HG02870 (cell line): ENCODE measurements around the gene ADGRB2.

Experiments used
- ATAC-seq: cut with Tn5 transposase; IDR thresholded peaks from one replicate; pipeline ENCODE4 v1.9.1; 2021; ENCODE audit warnings: mild to moderate bottlenecking, moderate library complexity; ENCODE audit not compliant: unreplicated experiment

Gene ADGRB2

DNA sequence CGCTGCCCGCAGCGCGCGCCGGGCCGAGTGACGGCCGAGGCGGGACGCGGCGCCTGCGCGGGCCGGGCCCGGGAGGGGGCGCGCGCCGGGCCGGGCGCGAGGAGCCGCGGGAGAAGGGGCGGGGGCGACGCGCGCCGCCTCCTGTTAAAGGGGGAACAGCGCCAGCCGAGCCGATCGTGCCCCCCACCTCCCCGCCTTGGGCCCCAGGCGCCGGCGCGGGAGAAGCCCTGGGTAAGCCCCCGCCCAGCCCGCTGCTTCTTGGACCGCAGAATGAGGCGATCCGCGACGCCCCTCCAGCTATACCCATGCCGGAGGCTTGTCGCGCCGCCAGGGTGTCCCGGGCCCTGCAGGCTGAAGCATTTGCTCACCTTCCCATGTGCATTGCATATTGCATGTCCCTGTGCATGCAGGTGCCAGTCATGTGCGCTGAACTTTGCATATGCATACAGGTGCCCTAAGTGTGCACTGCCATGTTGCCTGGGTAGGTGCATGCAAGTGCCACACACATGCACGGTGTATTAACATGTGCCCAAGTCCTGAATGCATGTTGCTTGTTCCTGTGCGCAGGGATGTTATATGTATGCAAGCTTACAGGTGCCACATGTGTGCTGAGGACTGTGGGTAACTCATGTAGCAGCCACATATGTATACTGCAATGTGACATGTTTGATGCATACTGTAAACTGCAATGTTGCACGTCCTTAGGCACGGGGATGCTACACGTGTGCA is at the start of gene ADGRB2:
Gene ADGRB2, minus strand, starts transcription at position 29 of the 729 bp plus-strand sequence. CDS start 7,119 bp downstream, outside the sequence.
- no peak for ATAC-seq

GRCh38 chr1:31812158-31812829 is 48.2 kb upstream of the ADGRB2 start:
- ATAC-seq, result no peak

DNA sequence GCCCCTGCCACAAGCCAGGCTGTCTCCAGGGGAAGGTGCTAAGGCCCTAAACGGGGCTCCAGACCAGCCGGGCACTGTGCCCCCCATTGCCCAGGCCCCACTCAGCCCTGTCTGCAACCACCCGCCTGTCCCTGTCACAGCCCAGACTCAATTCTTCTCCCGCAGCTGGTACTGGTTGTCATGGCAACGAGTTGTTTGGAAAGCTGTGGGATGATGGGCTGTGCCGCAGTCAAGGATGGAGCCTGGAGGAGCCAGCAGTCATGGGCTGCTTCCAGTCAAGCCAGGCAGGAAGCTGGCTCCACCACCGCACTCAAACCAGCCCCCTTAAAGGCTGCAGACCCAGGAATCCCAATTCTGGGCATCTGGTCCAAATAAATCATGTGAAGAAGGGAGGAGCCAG is 47.5 kb upstream of the ADGRB2 start:
- no peak for ATAC-seq

GRCh38 chr1:31809698-31810097 is 45.6 kb upstream of the ADGRB2 start:
- ATAC-seq, result no peak

DNA sequence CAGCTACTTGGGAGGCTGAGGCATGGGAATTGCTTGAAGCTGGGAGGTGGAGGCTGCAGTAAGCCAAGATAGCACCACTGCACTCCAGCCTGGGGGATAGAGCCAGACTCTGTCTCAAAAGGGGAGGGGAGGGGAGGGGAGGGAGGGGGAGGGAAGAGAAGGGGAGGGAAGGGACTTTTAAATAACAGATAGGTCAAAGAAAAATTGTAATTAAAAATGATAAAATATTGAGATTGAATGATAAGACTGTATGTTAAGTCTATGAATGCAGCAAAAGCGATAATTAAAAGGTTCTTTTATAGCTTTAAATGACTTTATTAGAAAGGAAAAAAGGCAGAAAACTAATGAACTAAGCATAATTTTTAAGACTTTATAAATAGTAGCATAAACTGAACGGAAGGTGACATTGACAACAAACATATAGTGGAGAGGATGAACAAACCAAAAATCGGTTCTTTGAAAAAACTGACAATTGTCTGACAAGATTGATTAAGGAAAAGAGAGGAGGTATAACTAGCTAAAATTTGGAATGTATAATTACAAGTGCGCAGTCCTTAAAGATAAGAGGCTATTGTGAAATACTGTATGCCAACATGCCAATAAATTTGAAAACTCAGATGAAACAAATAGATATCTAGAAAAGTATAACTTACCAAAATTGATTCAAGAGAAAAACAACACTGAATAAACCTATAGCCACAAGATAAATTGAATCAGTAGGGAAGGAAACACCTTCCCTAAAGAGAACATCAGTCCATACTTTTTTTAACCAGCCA is 43.3 kb upstream of the ADGRB2 start:
- ATAC-seq, result no peak

DNA sequence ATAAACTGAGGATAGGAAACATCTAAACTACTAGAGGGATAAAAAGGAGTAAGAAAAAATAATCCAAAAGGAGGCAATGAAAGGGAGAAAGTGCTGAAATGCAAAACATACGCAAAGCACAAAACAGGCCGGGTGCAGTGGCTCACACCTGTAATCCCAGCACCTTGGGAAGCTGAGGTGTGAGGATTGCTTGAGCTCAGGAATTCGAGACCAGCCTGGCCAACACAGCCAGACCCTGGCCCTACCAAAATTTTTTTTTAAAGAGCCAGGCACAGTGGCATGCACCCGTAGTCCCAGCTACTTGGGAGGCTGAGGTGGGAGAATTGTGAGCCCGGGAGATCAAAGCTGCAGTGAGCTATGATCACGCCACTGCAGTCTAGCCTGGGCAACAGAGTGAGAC is 41.2 kb upstream of the ADGRB2 start:
- no peak for ATAC-seq

DNA sequence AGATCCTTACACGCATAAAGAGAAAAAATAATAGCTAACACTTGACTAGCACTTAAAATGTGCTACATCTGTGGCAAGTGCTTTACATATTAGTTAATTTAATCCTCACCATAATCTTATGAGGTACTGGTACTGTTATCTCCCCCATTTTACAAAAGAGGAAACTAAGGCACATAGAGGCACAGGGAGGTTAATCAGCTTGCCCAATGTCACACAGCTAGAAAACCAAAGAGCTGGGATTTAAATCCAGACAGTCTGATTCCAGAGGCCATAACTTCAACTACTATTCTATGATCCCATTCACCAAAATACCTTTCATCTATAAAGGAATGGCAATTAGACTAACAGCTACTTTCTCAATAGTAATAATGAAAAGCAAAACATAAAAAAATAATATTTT is 40.0 kb upstream of the ADGRB2 start:
- no peak for ATAC-seq

- ATAC-seq, result no peak
Measured at GRCh38 chr1:31803610-31804009, 39.5 kb upstream of the ADGRB2 start.

DNA sequence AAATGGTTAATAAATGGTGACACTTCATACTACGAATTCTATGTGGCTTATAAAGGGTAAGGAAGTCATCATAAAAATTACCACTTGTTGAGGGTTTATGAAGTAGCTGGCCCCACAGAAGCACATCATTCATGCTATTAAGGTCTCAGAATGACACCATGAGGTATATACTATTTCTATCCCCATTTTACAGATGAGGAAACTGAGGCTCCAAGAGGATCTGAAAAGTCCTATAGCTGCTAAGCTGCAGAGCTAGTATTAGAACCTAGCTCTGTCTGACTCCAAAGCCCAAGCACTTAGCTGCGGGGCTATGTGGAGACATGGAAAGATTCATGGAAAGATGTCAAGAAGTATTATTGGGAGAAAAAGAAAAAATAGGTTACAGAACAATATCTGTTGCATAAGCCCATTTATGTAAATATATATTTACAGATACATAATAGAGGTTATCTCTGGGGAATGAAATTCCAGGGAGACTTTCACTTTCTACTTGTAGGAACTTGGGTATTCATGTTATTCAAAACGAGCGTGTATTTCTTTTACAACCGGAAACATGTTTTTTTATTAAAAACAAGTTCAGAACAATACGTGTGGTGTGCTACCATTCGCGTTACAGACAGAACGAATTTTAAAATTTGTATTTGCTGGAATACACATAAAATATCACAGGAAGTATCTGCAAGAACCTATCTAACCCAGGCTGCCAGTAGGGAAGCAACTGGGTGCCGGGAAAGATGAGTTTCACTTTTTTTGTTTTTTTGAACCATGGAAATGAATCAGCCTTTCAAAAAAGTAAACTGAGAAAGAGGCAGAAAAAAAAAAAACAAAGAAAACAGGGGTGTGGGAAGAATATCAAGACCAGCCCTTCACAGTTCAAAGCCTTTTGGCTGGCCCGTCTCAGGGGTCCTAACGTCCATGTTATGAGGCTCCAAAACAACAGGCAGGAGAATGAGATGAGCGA is 38.3 kb upstream of the ADGRB2 start:
- no peak for ATAC-seq

DNA sequence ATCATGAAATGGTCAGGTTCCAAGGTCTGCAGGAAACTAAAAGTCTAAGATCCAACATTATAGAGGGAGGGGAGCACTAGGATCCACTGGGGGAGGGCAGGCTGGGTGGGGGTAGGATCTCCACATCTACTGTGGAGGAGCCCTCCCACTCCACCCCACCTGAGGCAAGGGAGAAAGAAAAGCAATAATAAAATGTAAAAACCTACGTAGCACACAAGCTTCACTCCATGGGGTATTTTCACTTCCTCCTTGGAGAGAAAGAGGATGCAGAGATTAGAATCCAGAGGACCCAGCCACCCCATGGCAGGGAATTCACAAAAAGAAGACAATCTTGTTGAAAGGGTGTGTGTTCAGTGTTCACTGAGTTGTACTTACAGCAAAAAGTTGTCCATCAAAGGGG is 37.3 kb upstream of the ADGRB2 start:
- no peak for ATAC-seq

DNA sequence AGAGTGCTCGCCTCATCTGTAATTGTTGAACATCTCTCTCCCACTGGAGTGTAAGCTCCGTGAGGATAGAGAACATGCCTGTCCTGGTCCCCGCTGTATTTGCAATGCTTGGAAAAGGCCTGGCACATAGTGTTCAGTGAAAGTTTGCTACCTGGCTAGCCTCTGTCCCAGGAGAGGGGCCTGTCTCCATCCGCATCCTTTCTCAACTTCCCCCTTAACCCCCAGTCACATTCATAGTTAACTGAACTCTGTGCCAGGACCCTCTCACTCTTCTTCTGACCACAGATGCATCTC is 36.5 kb upstream of the ADGRB2 start:
- no peak for ATAC-seq

- no peak for ATAC-seq
Measured at GRCh38 chr1:31799895-31800673, 35.9 kb upstream of the ADGRB2 start.

DNA sequence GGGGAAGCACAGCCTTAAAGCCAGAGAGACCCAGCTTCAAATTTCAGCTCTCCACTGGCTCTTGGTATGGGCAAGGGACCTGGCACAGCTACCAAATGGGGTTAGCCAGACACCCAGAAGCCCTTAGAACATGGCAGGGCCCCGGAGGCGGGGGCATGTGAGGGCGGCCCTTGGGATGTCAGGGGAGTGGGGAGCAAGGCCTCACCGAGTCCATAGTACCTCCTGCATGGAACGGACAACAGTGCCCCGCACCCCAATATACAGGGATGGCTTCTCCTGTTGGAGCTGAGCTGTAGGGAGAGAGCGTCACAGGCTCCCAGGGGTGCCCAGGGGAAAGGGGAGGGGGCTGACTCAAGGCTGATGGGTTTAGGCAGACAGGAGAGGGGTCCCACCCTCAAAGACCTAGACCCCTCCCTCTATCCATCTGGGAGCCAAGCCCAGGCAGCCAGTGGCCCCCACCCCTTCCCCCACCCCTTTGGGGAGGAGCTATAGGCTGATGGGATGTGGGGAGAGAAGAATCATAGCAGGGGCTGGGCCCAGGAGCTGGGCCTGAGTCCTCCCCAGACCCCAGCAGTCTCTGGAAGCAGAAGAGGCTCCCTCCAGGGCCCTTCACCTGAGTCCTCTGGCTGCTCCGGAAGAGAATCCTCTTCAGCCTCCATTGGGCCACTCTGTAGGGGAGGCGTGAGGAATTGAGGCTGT is 35.2 kb upstream of the ADGRB2 start:
- no peak for ATAC-seq

DNA sequence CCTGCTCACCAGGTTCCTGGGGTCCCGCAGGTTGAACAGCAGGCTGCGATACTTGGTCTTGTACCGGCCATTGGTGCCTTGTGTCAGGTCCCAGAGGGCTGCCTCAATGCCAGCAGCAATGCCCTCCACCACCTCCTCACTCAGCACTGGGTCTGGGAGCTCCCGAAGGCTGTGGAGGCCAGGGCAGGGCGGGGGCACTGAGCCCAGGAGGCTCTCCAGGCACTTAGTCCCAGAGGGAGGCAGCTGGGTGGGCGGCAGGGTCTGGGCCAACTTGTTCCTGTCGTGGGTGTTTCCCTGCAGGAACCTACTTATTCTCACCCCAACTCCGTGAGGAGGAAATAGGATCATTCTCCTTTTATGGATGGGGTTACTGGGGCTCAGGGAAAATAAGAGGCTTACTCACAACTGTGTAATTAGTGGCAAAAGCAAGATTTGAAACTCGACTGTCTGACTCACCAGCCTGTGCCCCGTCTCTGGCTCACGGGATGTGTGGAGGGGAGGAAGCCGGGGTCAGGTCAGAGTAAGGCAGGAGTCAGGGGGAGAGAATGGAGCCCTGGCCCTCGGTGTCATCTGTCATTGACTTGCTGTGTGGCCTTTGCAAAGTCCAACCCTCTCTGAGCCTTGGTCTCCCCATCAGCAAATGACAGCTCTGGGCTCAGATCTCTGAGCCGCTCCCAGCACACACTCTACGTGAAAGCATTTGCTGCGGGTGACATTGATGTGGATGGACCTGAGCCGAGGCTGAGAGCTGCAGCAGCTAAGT is 34.5 kb upstream of the ADGRB2 start:
- no peak for ATAC-seq

- ATAC-seq, result no peak
Measured at GRCh38 chr1:31798086-31798432, 33.9 kb upstream of the ADGRB2 start.

DNA sequence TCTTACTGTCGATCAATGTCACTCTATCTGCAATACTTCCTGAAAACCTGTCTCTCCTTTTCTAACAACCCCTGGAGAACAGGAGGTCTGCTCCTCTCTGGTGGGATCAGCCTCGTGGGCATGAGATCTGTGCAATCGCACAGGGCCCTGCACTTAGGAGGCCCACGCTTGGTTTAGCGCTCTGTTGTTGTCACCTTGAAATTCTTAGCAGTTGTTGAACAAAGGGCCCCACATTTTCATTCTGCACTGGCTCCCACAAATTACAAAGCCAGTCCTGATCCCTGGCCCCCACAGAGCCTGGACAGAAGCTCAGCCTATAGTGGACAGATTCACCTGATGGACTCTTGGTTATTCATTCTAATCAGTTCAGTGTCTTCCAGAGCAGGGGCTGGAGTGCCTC is 33.1 kb upstream of the ADGRB2 start:
- ATAC-seq, result no peak

DNA sequence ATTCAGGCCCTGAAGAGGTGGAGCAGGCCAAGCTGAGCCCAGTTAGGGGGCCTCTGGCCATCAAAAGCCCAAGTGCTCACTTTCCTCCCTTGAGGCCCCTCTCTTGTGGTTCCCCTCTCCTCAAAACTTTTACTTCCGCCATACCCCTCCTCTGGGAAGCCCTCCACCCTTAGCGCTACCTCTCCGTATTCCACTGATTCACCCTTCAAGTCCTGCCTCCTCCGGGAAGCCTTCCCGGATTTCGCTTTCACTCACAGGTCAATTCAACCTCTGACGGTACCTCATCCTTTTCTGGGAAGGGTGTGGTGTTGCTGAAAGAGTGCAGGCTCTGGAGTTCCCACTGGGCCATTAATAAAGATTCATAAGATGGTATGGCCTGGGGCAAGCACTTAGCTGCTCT is 32.6 kb upstream of the ADGRB2 start:
- ATAC-seq, result no peak

DNA sequence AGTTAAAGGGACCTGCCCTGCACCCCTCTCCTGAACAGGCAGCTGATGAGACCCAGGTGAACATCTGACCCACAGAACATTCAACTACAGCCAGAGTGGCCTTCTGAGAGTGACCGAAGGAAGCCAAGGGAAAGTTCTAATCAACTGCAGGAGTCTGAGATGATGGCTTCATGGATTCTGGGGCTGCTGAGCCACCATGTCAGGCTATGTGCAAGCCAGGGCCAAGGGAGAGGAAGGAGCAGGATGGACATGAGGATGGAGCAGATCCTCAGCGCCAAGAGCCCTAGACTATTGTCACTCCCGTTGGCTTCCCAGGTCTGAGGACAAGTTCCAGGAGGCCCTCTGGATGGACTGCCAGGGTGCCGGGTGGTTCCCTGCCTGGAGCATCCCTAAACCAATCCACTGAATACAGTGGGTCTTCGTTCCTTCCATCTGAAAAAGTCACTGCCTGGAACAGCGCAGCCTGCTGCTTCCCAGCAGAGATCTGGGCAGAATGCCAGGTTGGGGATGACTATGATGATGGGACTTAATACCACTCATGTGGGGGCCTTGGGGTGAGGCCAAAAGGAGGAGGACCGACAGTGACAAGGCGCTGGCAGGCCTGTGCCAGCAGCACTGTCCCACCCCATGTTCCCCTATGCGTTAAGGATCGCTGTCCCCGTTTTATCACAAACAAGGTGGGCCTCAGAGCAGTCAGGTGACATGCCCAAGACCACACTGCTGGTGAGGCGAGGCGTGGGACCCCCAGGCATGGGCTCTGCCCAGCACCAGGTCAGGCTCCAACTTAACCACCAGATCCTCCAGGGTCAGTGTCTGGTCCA is 31.9 kb upstream of the ADGRB2 start:
- no peak for ATAC-seq
